GM23338 (cell line): ENCODE results near the gene ARHGEF11. TPM values are rescaled to one million over a fixed set of nuclear protein-coding genes. Genes with fewer than 3 reads are reported as not detected.

Source experiments
- ATAC-seq: fragments of 200-7000 bp; cut with Tn5 transposase; 3 replicates; pipeline ENCODE4 v1.9.1; 2020
- DNase-seq: peaks from one replicate; pipeline ENCODE4 v3.0.0-alpha.2; 2015; ENCODE audit warnings: low spot score
- H2AFZ ChIP-seq: fragments of 200-600 bp; sonication (generic); 2 replicates; pipeline ENCODE4 v1.8.0; 2016; ENCODE audit warnings: antibody characterized with exemption, mild to moderate bottlenecking, moderate library complexity
- H3F3A ChIP-seq: fragments of 200-600 bp; sonication (generic); replicated peaks from 2 replicates; pipeline ENCODE4 v1.8.0; 2017; ENCODE audit warnings: antibody characterized with exemption, mixed run types, low read depth
- H3K27ac ChIP-seq: fragments of 200-600 bp; sonication (generic); 2 replicates; pipeline ENCODE4 v1.6.1; 2016; ENCODE audit warnings: low read depth
- H3K27me3 ChIP-seq: fragments of 200-600 bp; sonication (generic); 2 replicates; pipeline ENCODE4 v1.8.0; 2016; ENCODE audit warnings: mild to moderate bottlenecking, mixed run types, moderate library complexity; ENCODE audit not compliant: insufficient read depth
- H3K36me3 ChIP-seq: fragments of 200-600 bp; sonication (generic); 2 replicates; pipeline ENCODE4 v1.8.0; 2016; ENCODE audit warnings: mild to moderate bottlenecking; ENCODE audit not compliant: insufficient read depth
- H3K4me1 ChIP-seq: fragments of 200-600 bp; sonication (generic); 2 replicates; pipeline ENCODE4 v1.8.0; 2016; ENCODE audit warnings: mild to moderate bottlenecking, moderate library complexity; ENCODE audit not compliant: insufficient read depth
- H3K4me2 ChIP-seq: fragments of 200-600 bp; sonication (generic); 2 replicates; pipeline ENCODE4 v1.7.1; 2017; ENCODE audit warnings: mixed run types
- H3K4me3 ChIP-seq: fragments of 200-600 bp; sonication (generic); 2 replicates; pipeline ENCODE4 v1.6.1; 2016; ENCODE audit warnings: mixed run types
- H3K79me2 ChIP-seq: fragments of 200-600 bp; sonication (generic); replicated peaks from 2 replicates; pipeline ENCODE4 v1.8.0; 2017; ENCODE audit warnings: mild to moderate bottlenecking; ENCODE audit not compliant: insufficient read depth
- H3K9me2 ChIP-seq: fragments of 200-600 bp; sonication (generic); 2 replicates; pipeline ENCODE4 v1.8.0; 2017; ENCODE audit not compliant: insufficient read depth
- H4K20me1 ChIP-seq: fragments of 200-600 bp; sonication (generic); replicated peaks from 2 replicates; pipeline ENCODE4 v1.8.0; 2017; ENCODE audit warnings: mild to moderate bottlenecking; ENCODE audit not compliant: insufficient read depth
- H3K27ac Mint-ChIP-seq: 2 replicates; pipeline ENCODE4 v1.8.0; 2020; ENCODE audit warnings: inconsistent platforms, mild to moderate bottlenecking, moderate library complexity, mixed read lengths
- H3K27me3 Mint-ChIP-seq: 3 replicates; pipeline ENCODE4 v1.8.0; 2022; ENCODE audit warnings: low read depth, mild to moderate bottlenecking, moderate library complexity, mixed read lengths, inconsistent platforms; ENCODE audit not compliant: insufficient read depth, poor library complexity
- H3K36me3 Mint-ChIP-seq: 3 replicates; pipeline ENCODE4 v1.8.0; 2021; ENCODE audit warnings: low read depth, mild to moderate bottlenecking, inconsistent platforms, moderate library complexity, mixed read lengths
- H3K4me1 Mint-ChIP-seq: 3 replicates; pipeline ENCODE4 v1.8.0; 2020; ENCODE audit warnings: mild to moderate bottlenecking, inconsistent platforms, mixed read lengths
- H3K4me3 Mint-ChIP-seq: 3 replicates; pipeline ENCODE4 v1.8.0; 2021; ENCODE audit warnings: moderate library complexity, mild to moderate bottlenecking, inconsistent platforms, mixed read lengths
- H3K9me3 Mint-ChIP-seq: 3 replicates; pipeline ENCODE4 v1.8.0; 2020; ENCODE audit warnings: moderate library complexity, mild to moderate bottlenecking, inconsistent platforms, mixed read lengths
- CREB1 ChIP-seq: fragments of 250-450 bp; sonication (Bioruptor Pico); IDR thresholded peaks from 2 replicates; pipeline ENCODE4 v1.5.0; 2020; ENCODE audit warnings: low read depth, mild to moderate bottlenecking, moderate library complexity
- JUNB ChIP-seq: IDR thresholded peaks from one replicate; pipeline ENCODE4 v1.6.1; 2016; ENCODE audit warnings: antibody characterized with exemption; ENCODE audit not compliant: unreplicated experiment
- NANOG ChIP-seq: IDR thresholded peaks from 2 replicates; pipeline ENCODE4 v1.6.1; 2016; ENCODE audit warnings: antibody characterized with exemption, borderline replicate concordance
- STAT1 ChIP-seq: IDR thresholded peaks from one replicate; pipeline ENCODE4 v1.6.1; 2016; ENCODE audit warnings: antibody characterized with exemption; ENCODE audit not compliant: unreplicated experiment
- ZNF331 ChIP-seq: fragments of 250-450 bp; sonication (Bioruptor Pico); IDR thresholded peaks from 2 replicates; pipeline ENCODE4 v1.5.0; 2020; ENCODE audit warnings: low read depth, mild to moderate bottlenecking, moderate library complexity
- polyA plus RNA-seq: library from polyadenylated mRNA; unstranded; fragments of >200 nt; fragmentation: Nextera tagmentation; extraction: Ambion mirVana; gene quantifications from 2 replicates; pipeline ENCODE4 v1.2.1, GENCODE V29; 2016
- total RNA-seq: library from RNA; depleted of rRNA; stranded (reverse); fragments of >200 nt; shearing (Covaris generic); gene quantifications from 2 replicates; pipeline ENCODE4 v1.2.3, GENCODE V29; 2014
- TF ChIP-seq, protein P1 (sequence below): fragments of 250-450 bp; sonication (Bioruptor Pico); IDR thresholded peaks from 2 replicates; pipeline ENCODE4 v1.5.0; 2020; ENCODE audit warnings: mild to moderate bottlenecking, moderate library complexity
- TF ChIP-seq, protein P2 (sequence below), 2 experiments: fragments of 200-600 bp in 1 of 2; sonication (generic) in 1 of 2; conservative IDR thresholded peaks; 2 replicates each; pipeline versions ENCODE4 v1.5.1 to v1.6.1; 2016 to 2017; ENCODE audit warnings: antibody characterized with exemption in 2 of 2, low read depth in 2 of 2, mild to moderate bottlenecking in 2 of 2, moderate library complexity in 1 of 2

Gene ARHGEF11
- total and polyA plus RNA-seq, 2 experiments from 2014 or later: 12.3 to 33.7 TPM

- TF ChIP-seq, protein P1, sequence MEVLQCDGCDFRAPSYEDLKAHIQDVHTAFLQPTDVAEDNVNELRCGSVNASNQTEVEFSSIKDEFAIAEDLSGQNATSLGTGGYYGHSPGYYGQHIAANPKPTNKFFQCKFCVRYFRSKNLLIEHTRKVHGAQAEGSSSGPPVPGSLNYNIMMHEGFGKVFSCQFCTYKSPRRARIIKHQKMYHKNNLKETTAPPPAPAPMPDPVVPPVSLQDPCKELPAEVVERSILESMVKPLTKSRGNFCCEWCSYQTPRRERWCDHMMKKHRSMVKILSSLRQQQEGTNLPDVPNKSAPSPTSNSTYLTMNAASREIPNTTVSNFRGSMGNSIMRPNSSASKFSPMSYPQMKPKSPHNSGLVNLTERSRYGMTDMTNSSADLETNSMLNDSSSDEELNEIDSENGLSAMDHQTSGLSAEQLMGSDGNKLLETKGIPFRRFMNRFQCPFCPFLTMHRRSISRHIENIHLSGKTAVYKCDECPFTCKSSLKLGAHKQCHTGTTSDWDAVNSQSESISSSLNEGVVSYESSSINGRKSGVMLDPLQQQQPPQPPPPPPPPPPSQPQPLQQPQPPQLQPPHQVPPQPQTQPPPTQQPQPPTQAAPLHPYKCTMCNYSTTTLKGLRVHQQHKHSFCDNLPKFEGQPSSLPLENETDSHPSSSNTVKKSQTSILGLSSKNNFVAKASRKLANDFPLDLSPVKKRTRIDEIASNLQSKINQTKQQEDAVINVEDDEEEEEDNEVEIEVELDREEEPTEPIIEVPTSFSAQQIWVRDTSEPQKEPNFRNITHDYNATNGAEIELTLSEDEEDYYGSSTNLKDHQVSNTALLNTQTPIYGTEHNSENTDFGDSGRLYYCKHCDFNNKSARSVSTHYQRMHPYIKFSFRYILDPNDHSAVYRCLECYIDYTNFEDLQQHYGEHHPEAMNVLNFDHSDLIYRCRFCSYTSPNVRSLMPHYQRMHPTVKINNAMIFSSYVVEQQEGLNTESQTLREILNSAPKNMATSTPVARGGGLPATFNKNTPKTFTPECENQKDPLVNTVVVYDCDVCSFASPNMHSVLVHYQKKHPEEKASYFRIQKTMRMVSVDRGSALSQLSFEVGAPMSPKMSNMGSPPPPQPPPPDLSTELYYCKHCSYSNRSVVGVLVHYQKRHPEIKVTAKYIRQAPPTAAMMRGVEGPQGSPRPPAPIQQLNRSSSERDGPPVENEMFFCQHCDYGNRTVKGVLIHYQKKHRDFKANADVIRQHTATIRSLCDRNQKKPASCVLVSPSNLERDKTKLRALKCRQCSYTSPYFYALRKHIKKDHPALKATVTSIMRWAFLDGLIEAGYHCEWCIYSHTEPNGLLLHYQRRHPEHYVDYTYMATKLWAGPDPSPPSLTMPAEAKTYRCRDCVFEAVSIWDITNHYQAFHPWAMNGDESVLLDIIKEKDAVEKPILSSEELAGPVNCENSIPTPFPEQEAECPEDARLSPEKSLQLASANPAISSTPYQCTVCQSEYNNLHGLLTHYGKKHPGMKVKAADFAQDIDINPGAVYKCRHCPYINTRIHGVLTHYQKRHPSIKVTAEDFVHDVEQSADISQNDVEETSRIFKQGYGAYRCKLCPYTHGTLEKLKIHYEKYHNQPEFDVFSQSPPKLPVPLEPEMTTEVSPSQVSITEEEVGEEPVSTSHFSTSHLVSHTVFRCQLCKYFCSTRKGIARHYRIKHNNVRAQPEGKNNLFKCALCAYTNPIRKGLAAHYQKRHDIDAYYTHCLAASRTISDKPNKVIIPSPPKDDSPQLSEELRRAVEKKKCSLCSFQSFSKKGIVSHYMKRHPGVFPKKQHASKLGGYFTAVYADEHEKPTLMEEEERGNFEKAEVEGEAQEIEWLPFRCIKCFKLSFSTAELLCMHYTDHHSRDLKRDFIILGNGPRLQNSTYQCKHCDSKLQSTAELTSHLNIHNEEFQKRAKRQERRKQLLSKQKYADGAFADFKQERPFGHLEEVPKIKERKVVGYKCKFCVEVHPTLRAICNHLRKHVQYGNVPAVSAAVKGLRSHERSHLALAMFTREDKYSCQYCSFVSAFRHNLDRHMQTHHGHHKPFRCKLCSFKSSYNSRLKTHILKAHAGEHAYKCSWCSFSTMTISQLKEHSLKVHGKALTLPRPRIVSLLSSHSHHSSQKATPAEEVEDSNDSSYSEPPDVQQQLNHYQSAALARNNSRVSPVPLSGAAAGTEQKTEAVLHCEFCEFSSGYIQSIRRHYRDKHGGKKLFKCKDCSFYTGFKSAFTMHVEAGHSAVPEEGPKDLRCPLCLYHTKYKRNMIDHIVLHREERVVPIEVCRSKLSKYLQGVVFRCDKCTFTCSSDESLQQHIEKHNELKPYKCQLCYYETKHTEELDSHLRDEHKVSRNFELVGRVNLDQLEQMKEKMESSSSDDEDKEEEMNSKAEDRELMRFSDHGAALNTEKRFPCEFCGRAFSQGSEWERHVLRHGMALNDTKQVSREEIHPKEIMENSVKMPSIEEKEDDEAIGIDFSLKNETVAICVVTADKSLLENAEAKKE (CRISPR knock-in tag): no peak
- TF ChIP-seq ZNF331 (CRISPR knock-in tag): no peak
- TF ChIP-seq, protein P2, sequence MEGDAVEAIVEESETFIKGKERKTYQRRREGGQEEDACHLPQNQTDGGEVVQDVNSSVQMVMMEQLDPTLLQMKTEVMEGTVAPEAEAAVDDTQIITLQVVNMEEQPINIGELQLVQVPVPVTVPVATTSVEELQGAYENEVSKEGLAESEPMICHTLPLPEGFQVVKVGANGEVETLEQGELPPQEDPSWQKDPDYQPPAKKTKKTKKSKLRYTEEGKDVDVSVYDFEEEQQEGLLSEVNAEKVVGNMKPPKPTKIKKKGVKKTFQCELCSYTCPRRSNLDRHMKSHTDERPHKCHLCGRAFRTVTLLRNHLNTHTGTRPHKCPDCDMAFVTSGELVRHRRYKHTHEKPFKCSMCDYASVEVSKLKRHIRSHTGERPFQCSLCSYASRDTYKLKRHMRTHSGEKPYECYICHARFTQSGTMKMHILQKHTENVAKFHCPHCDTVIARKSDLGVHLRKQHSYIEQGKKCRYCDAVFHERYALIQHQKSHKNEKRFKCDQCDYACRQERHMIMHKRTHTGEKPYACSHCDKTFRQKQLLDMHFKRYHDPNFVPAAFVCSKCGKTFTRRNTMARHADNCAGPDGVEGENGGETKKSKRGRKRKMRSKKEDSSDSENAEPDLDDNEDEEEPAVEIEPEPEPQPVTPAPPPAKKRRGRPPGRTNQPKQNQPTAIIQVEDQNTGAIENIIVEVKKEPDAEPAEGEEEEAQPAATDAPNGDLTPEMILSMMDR (conservative IDR thresholded peaks at IDR 0.05; ENCODE audit: low read depth in 2 of 2): no peak
Observed at GRCh38 chr1:157090771-157091170, 45.2 kb upstream of the ARHGEF11 start (continued).

DNA sequence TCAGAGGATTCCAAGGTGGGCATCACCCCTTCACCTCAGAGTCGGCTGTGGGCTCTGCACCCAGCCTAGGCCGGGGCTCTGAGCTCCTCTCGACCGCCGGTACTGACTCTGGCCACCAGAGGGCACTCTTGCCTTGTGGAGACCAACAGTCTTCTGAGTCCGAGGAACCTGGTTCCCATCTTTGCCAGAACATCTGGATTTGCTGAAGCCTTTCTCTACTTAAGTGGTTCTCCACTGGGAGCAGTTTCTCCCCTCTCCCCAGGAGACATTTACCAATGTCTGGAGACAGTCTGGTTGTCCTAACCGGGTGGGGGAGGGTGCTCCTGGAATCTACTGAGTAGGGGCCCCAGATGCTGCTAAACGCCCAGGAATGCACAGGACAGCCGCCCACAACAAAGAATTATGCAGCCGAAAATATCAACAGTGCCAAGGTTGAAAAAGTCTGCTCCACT is 44.7 kb upstream of the ARHGEF11 start:
- Histone ChIP-seq H4K20me1 (no peaks in the 10 kb centered on the region), H3K4me3 (no peak overlapping the region), H3F3A (no peaks in the 10 kb centered on the region), H3K27ac (no peak overlapping the region), H2AFZ (peak overlapping the region; percentile 75), H3K79me2 (no peaks in the 10 kb centered on the region), H3K4me2 (no peak overlapping the region), H3K27me3 (no peaks in the 10 kb centered on the region), H3K36me3 (no peaks in the 10 kb centered on the region), H3K9me2 (no peaks in the 10 kb centered on the region), H3K4me1 (peaks cover 22% of the 10 kb centered on the region)
- DNase-seq: peak; percentile 96
- Mint-ChIP-seq H3K36me3 (no peaks in the 10 kb centered on the region; the same call in 2 of the 3 replicates), H3K4me3 (no peak overlapping the region; the same call in 2 of the 3 replicates), H3K27ac (no peak overlapping the region; the same call in 1 of the 2 replicates), H3K27me3 (peaks cover 14% of the 10 kb centered on the region), H3K9me3 (no peaks in the 10 kb centered on the region), H3K4me1 (peaks cover 20% of the 10 kb centered on the region)
- peak; percentile 95 for ATAC-seq
- TF ChIP-seq, protein P2 (conservative IDR thresholded peaks at IDR 0.05; ENCODE audit: low read depth in 2 of 2): peak; percentile 93 to 99
- TF ChIP-seq JUNB: no peak
- no peak for TF ChIP-seq STAT1
- no peak for TF ChIP-seq CREB1 (CRISPR knock-in tag)
- TF ChIP-seq NANOG: no peak
